Adrenal gland (tissue), 12 donors: ENCODE measurements around the gene CHD9NB. TPM values are rescaled to one million over a fixed set of nuclear protein-coding genes. Genes with fewer than 3 reads are reported as not detected.
"Not testable (repeated sequence)": the region's sequence is repeated elsewhere in the genome, so short reads cannot be mapped to it uniquely, and the experiment has no call there.

ENCODE experiments used
- DNase-seq, 7 donors: peaks; one replicate each; pipeline ENCODE4 v3.0.0-alpha.2; 2019 to 2020
- H3K27ac ChIP-seq, 5 donors: fragments of 200-600 bp; sonication (generic) in 4 of 5; 1 replicate in 3 of 5; 2 replicates in 2 of 5; pipeline versions ENCODE4 v1.5.1 to v1.8.0; 2016 to 2020; ENCODE audit warnings: mild to moderate bottlenecking in 1 of 5
- H3K27me3 ChIP-seq: fragments of 200-600 bp; 2 replicates; pipeline ENCODE4 v1.8.0; 2021
- H3K36me3 ChIP-seq, 2 donors: fragments of 200-600 bp; replicated peaks in 1 of 2; 1 replicate in 1 of 2; 2 replicates in 1 of 2; pipeline versions ENCODE4 v1.5.1 to v1.8.0; 2018 to 2022
- H3K4me1 ChIP-seq, 2 donors: fragments of 200-600 bp; replicated peaks in 1 of 2; 1 replicate in 1 of 2; 2 replicates in 1 of 2; pipeline versions ENCODE4 v1.5.1 to v1.8.0; 2018 to 2021
- H3K4me3 ChIP-seq, 4 donors: fragments of 200-600 bp; sonication (generic) in 3 of 4; one replicate each; pipeline ENCODE4 v1.5.1; 2016 to 2018
- H3K9me3 ChIP-seq, 3 donors: fragments of 200-600 bp; sonication (generic) in 1 of 3; replicated peaks in 1 of 3; 1 replicate in 2 of 3; 2 replicates in 1 of 3; pipeline versions ENCODE4 v1.5.1 to v1.8.0; 2016 to 2021
- CTCF ChIP-seq, 6 experiments: fragments of 450-650 bp in 4 of 6; fragments of 200-600 bp in 2 of 6; sonication (generic) in 1 of 6; IDR thresholded peaks; 1 replicate in 5 of 6; 2 replicates in 1 of 6; pipeline versions ENCODE4 v1.5.1 to v1.8.0; 2016 to 2021; ENCODE audit warnings: antibody characterized with exemption in 6 of 6, mild to moderate bottlenecking in 2 of 6, moderate library complexity in 1 of 6
- POLR2A ChIP-seq, 2 donors: fragments of 450-650 bp; IDR thresholded peaks; one replicate each; pipeline ENCODE4 v1.6.1; 2017; ENCODE audit warnings: antibody characterized with exemption in 2 of 2, mild to moderate bottlenecking in 2 of 2, moderate library complexity in 1 of 2
- WGBS, 4 donors: extraction: QIAGEN DNeasy Blood & Tissue Kit in 2 of 4; methylation state at CpG; one replicate each; pipeline versions ENCODE4 v1.1.5 to v1.1.7; 2013 to 2017; 5-methylcytosine and 5-hydroxymethylcytosine counted together
- intact Hi-C, 2 donors: fragments of 100-400 bp; cut with DNase I; formaldehyde crosslinking; loops; one replicate each; pipeline versions ENCODE4 v1.14.1 to v1.15.0; 2022 to 2023
- polyA plus RNA-seq, 3 donors: library from polyadenylated mRNA; stranded (reverse); fragments of 200-250 nt in 2 of 3; fragments of 350-450 nt in 1 of 3; fragmentation: Illumina TruSeq in 1 of 3; extraction: RNeasy Lipid Tissue Mini Kit (QIAGEN cat#74804) in 1 of 3; gene quantifications; one replicate each; pipeline ENCODE4 v1.2.3, GENCODE V29; 2013 to 2014
- total RNA-seq, 9 donors: library from RNA; depleted of rRNA in 4 of 9; stranded (reverse); fragments of >200 nt in 4 of 9; fragments of 120-200 nt in 1 of 9; fragmentation: NEBNext Ultra II Directional in 1 of 9; extraction: Animal tissue kit (Norgen Biotek cat#: 25700) in 1 of 9; gene quantifications; one replicate each; pipeline versions ENCODE4 v1.1.0 to v1.2.4, GENCODE V29; 2013 to 2023
- donor health status: healthy with polysubstance abuse.
- donor health status: Bipolar disorder and iron deficiency.
- donor health status: DM: yes; HTN: yes; CAD: no.
- donor health status: DM: no; HTN: no; CAD: no.
- donor health status: DM: no; HTN: no; CAD: no.
- donor health status: DM: yes; HTN: yes; CAD: no.

The CHD9NB gene
- total and polyA plus RNA-seq, 12 donors = 0.11 to 1.3 (median 0.55) TPM

- Histone ChIP-seq H3K4me1 (peaks cover 41 to 64% of the 10 kb centered on the region in 2 donors), H3K36me3 (no peaks in the 10 kb centered on the region), H3K4me3 (no peak overlapping the region), H3K27me3 (no peaks in the 10 kb centered on the region), H3K9me3 (no peaks in the 10 kb centered on the region), H3K27ac (peak overlapping the region; percentile 10 to 95 (median 71))
- DNase-seq = no peak
- TF ChIP-seq CTCF (IDR thresholded peaks at IDR 0.05) = no peak
- TF ChIP-seq POLR2A (IDR thresholded peaks at IDR 0.05) = no peak
- intact Hi-C loops = no loop called here
Measured at GRCh38 chr16:53081032-53081424, 28.3 kb upstream of the CHD9NB start.

- 30 to 40% (median 32%) methylated on average over 8 of the region's 8 CpGs for WGBS, 4 donors
- Histone ChIP-seq H3K4me3 (no peak overlapping the region), H3K4me1 (peaks cover 35 to 58% of the 10 kb centered on the region in 2 donors), H3K27ac (peak overlapping the region; percentile 70 to 95 (median 82)), H3K27me3 (no peaks in the 10 kb centered on the region), H3K9me3 (no peaks in the 10 kb centered on the region), H3K36me3 (no peaks in the 10 kb centered on the region)
- intact Hi-C loops = no loop called here
- no peak for TF ChIP-seq CTCF (IDR thresholded peaks at IDR 0.05)
- TF ChIP-seq POLR2A (IDR thresholded peaks at IDR 0.05) = peak in 1 of 2 donors; percentile 67
- DNase-seq = peak; percentile 68 to 90 (median 85)
Measured at GRCh38 chr16:53080345-53081031, 27.8 kb upstream of the CHD9NB start.

- DNase-seq = no peak
- H3K36me3 ChIP-seq = no peaks in the 10 kb centered on the region
- H3K9me3 ChIP-seq = no peaks in the 10 kb centered on the region
- 82 to 91% (median 87%) methylated on average over 6 of the region's 6 CpGs for WGBS, 4 donors
- H3K4me1 ChIP-seq = peaks cover 20 to 43% of the 10 kb centered on the region in 2 donors
- H3K27ac ChIP-seq = peak overlapping the region in 1 of 5 donors; percentile 95
- TF ChIP-seq CTCF (IDR thresholded peaks at IDR 0.05) (no peak), POLR2A (IDR thresholded peaks at IDR 0.05) (no peak)
- H3K27me3 ChIP-seq = no peaks in the 10 kb centered on the region
- H3K4me3 ChIP-seq = no peak overlapping the region
- intact Hi-C loops = no loop called here
Measured at GRCh38 chr16:53078765-53079485, 26.2 kb upstream of the CHD9NB start.

- intact Hi-C loops = no loop called here
- WGBS, 4 donors = 66 to 93% (median 75%) methylated on average over 2 of the region's 2 CpGs
Measured at GRCh38 chr16:53078247-53078646, 25.6 kb upstream of the CHD9NB start.

GRCh38 chr16:53075461-53075860 lies 22.8 kb upstream of the CHD9NB start:
- H3K9me3 ChIP-seq, H3K36me3 ChIP-seq, H3K27ac ChIP-seq, intact Hi-C loops, H3K4me3 ChIP-seq, DNase-seq, H3K27me3 ChIP-seq: not testable (repeated sequence)
- peaks cover 17 to 36% of the 10 kb centered on the region in 2 donors for H3K4me1 ChIP-seq
- WGBS, 4 donors = 85 to 95% (median 88%) methylated on average over 7 of the region's 7 CpGs

More at GRCh38 chr16:53078247-53078646, 25.6 kb upstream of the CHD9NB start:
- Histone ChIP-seq H3K9me3 (no peaks in the 10 kb centered on the region), H3K27me3 (no peaks in the 10 kb centered on the region), H3K27ac (no peak overlapping the region), H3K4me3 (no peak overlapping the region), H3K36me3 (no peaks in the 10 kb centered on the region), H3K4me1 (peaks cover 13 to 36% of the 10 kb centered on the region in 2 donors)
- DNase-seq = no peak
- TF ChIP-seq POLR2A (IDR thresholded peaks at IDR 0.05) (no peak), CTCF (IDR thresholded peaks at IDR 0.05) (no peak)

GRCh38 chr16:53074296-53074695 lies 21.6 kb upstream of the CHD9NB start:
- DNase-seq, H3K4me3 ChIP-seq, H3K36me3 ChIP-seq, intact Hi-C loops, H3K27me3 ChIP-seq, H3K9me3 ChIP-seq, H3K27ac ChIP-seq: not testable (repeated sequence)
- peaks cover 11 to 26% of the 10 kb centered on the region in 2 donors for H3K4me1 ChIP-seq
- 67 to 98% (median 84%) methylated on average over 3 of the region's 3 CpGs for WGBS, 4 donors
